Neural progenitor cell (in vitro differentiated cells): Measurements from ENCODE around the gene TMEM31.

Experiments
- EZH2 ChIP-seq: fragments of 200-600 bp; sonication (generic); IDR thresholded peaks from 2 replicates; pipeline ENCODE4 v1.6.1; 2017; ENCODE audit warnings: antibody characterized with exemption, mild to moderate bottlenecking, moderate library complexity
- EZH2phosphoT487 ChIP-seq: fragments of 200-600 bp; sonication (generic); IDR thresholded peaks from 2 replicates; pipeline ENCODE4 v1.6.1; 2017; ENCODE audit warnings: antibody characterized with exemption
- TF ChIP-seq, protein P1 (sequence below): fragments of 200-600 bp; sonication (generic); IDR thresholded peaks from 2 replicates; pipeline ENCODE4 v1.5.1; 2017; ENCODE audit warnings: antibody characterized with exemption, mild to moderate bottlenecking

DNA sequence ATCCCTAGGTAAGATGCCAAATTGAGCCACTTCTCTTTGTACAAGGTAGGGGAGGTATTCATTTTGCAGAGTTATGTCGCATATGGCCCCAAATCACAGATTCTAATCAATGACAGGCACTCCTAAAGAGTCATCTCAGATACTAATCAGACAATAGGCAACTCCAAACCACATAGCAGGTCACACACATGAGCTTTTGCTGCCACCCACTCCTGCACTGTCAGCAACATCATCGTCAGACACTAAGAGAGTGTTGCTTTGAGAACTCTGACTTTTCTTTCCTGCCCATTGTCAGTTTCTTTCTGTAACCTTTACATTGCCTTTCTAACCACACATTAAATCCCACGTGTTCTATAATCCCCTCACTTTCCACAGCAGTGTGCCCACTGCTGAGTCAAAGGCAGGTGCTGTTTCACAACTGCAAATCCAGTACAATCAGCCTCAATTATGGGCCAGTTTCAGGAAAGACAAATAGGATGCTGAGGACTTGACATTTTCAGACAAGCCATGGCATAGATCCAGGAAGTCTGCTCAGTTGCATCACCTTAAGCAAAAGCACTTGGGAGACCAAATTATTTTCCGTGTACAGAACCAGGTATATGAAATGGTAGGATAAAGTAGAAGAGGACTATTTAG is 23.5 kb downstream of the TMEM31 start:
- TF ChIP-seq, protein P1, sequence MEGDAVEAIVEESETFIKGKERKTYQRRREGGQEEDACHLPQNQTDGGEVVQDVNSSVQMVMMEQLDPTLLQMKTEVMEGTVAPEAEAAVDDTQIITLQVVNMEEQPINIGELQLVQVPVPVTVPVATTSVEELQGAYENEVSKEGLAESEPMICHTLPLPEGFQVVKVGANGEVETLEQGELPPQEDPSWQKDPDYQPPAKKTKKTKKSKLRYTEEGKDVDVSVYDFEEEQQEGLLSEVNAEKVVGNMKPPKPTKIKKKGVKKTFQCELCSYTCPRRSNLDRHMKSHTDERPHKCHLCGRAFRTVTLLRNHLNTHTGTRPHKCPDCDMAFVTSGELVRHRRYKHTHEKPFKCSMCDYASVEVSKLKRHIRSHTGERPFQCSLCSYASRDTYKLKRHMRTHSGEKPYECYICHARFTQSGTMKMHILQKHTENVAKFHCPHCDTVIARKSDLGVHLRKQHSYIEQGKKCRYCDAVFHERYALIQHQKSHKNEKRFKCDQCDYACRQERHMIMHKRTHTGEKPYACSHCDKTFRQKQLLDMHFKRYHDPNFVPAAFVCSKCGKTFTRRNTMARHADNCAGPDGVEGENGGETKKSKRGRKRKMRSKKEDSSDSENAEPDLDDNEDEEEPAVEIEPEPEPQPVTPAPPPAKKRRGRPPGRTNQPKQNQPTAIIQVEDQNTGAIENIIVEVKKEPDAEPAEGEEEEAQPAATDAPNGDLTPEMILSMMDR, result no peak
- no peak for TF ChIP-seq EZH2
- TF ChIP-seq EZH2phosphoT487, result no peak
